Adrenal gland (tissue), 12 donors: ENCODE measurements around the gene PHAX. TPM values are rescaled to one million over a fixed set of nuclear protein-coding genes. Genes with fewer than 3 reads are reported as not detected.

Source experiments
- DNase-seq, 7 donors: peaks; one replicate each; pipeline ENCODE4 v3.0.0-alpha.2; 2019 to 2020
- H3K27ac ChIP-seq, 5 donors: fragments of 200-600 bp; sonication (generic) in 4 of 5; 1 replicate in 3 of 5; 2 replicates in 2 of 5; pipeline versions ENCODE4 v1.5.1 to v1.8.0; 2016 to 2020; ENCODE audit warnings: mild to moderate bottlenecking in 1 of 5
- H3K27me3 ChIP-seq: fragments of 200-600 bp; 2 replicates; pipeline ENCODE4 v1.8.0; 2021
- H3K36me3 ChIP-seq, 2 donors: fragments of 200-600 bp; replicated peaks in 1 of 2; 1 replicate in 1 of 2; 2 replicates in 1 of 2; pipeline versions ENCODE4 v1.5.1 to v1.8.0; 2018 to 2022
- H3K4me1 ChIP-seq, 2 donors: fragments of 200-600 bp; replicated peaks in 1 of 2; 1 replicate in 1 of 2; 2 replicates in 1 of 2; pipeline versions ENCODE4 v1.5.1 to v1.8.0; 2018 to 2021
- H3K4me3 ChIP-seq, 4 donors: fragments of 200-600 bp; sonication (generic) in 3 of 4; one replicate each; pipeline ENCODE4 v1.5.1; 2016 to 2018
- H3K9me3 ChIP-seq, 3 donors: fragments of 200-600 bp; sonication (generic) in 1 of 3; replicated peaks in 1 of 3; 1 replicate in 2 of 3; 2 replicates in 1 of 3; pipeline versions ENCODE4 v1.5.1 to v1.8.0; 2016 to 2021
- CTCF ChIP-seq, 6 experiments: fragments of 450-650 bp in 4 of 6; fragments of 200-600 bp in 2 of 6; sonication (generic) in 1 of 6; IDR thresholded peaks; 1 replicate in 5 of 6; 2 replicates in 1 of 6; pipeline versions ENCODE4 v1.5.1 to v1.8.0; 2016 to 2021; ENCODE audit warnings: antibody characterized with exemption in 6 of 6, mild to moderate bottlenecking in 2 of 6, moderate library complexity in 1 of 6
- POLR2A ChIP-seq, 2 donors: fragments of 450-650 bp; IDR thresholded peaks; one replicate each; pipeline ENCODE4 v1.6.1; 2017; ENCODE audit warnings: antibody characterized with exemption in 2 of 2, mild to moderate bottlenecking in 2 of 2, moderate library complexity in 1 of 2
- WGBS, 4 donors: extraction: QIAGEN DNeasy Blood & Tissue Kit in 2 of 4; methylation state at CpG; one replicate each; pipeline versions ENCODE4 v1.1.5 to v1.1.7; 2013 to 2017; 5-methylcytosine and 5-hydroxymethylcytosine counted together
- intact Hi-C, 2 donors: fragments of 100-400 bp; cut with DNase I; formaldehyde crosslinking; loops; one replicate each; pipeline versions ENCODE4 v1.14.1 to v1.15.0; 2022 to 2023
- polyA plus RNA-seq, 3 donors: library from polyadenylated mRNA; stranded (reverse); fragments of 200-250 nt in 2 of 3; fragments of 350-450 nt in 1 of 3; fragmentation: Illumina TruSeq in 1 of 3; extraction: RNeasy Lipid Tissue Mini Kit (QIAGEN cat#74804) in 1 of 3; gene quantifications; one replicate each; pipeline ENCODE4 v1.2.3, GENCODE V29; 2013 to 2014
- total RNA-seq, 9 donors: library from RNA; depleted of rRNA in 4 of 9; stranded (reverse); fragments of >200 nt in 4 of 9; fragments of 120-200 nt in 1 of 9; fragmentation: NEBNext Ultra II Directional in 1 of 9; extraction: Animal tissue kit (Norgen Biotek cat#: 25700) in 1 of 9; gene quantifications; one replicate each; pipeline versions ENCODE4 v1.1.0 to v1.2.4, GENCODE V29; 2013 to 2023
- donor health status: healthy with polysubstance abuse.
- donor health status: Bipolar disorder and iron deficiency.
- donor health status: DM: yes; HTN: yes; CAD: no.
- donor health status: DM: no; HTN: no; CAD: no.
- donor health status: DM: no; HTN: no; CAD: no.
- donor health status: DM: yes; HTN: yes; CAD: no.

PHAX gene
- total and polyA plus RNA-seq, 12 donors: 10.8 to 88.2 (median 38.0) TPM

GRCh38 chr5:126562823-126563222 is 37.9 kb upstream of the PHAX start:
- TF ChIP-seq POLR2A (IDR thresholded peaks at IDR 0.05) (no peak), CTCF (IDR thresholded peaks at IDR 0.05) (no peak)
- WGBS, 4 donors: 91 to 97% (median 93%) methylated on average over 2 of the region's 2 CpGs
- Histone ChIP-seq H3K9me3 (no peaks in the 10 kb centered on the region), H3K27me3 (no peaks in the 10 kb centered on the region), H3K4me1 (no peaks in the 10 kb centered on the region), H3K27ac (no peak overlapping the region), H3K36me3 (peaks cover 0 to 20% of the 10 kb centered on the region in 2 donors), H3K4me3 (no peak overlapping the region)
- DNase-seq: no peak
- intact Hi-C loops: no loop called here

DNA sequence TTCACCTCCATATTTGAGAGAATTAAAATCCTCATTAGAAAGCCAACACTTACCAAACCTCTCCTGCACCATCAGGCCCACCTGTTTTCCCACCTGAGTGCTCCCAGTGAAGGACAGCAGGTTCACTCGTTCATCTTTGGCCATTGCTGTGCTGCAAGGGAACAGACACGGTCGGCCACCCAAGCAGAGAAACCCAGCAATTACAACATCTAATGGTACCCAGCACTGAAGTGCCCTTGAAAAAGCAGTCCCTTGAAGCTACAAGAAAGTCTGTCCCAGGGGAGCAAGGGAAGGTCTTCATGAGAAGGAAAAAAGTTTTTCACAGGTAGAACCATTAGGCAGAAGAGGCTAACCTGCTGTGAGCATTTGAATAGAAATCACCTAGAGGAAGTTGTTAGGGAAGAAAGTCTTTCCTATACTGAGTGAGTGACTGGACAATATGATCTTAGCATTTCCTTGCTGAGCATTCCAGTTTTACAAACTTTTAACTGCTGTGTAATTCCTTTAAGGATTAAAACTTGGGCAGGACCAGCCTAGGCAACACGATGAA is 32.5 kb upstream of the PHAX start:
- intact Hi-C loops: no loop called here
- TF ChIP-seq CTCF (IDR thresholded peaks at IDR 0.05) (no peak), POLR2A (IDR thresholded peaks at IDR 0.05) (no peak)
- Histone ChIP-seq H3K27ac (no peak overlapping the region), H3K4me3 (no peak overlapping the region), H3K9me3 (no peaks in the 10 kb centered on the region), H3K4me1 (no peaks in the 10 kb centered on the region), H3K36me3 (peaks cover 0 to 48% of the 10 kb centered on the region in 2 donors), H3K27me3 (no peaks in the 10 kb centered on the region)
- DNase-seq: no peak
- WGBS, 4 donors: 82 to 99% (median 96%) methylated on average over 2 to 4 of the region's 4 CpGs

GRCh38 chr5:126575644-126576043 is 25.1 kb upstream of the PHAX start:
- peak in 1 of 7 donors; percentile 7 for DNase-seq
- intact Hi-C loops: no loop called here
- TF ChIP-seq POLR2A (IDR thresholded peaks at IDR 0.05): no peak
- no peak for TF ChIP-seq CTCF (IDR thresholded peaks at IDR 0.05)
- H3K36me3 ChIP-seq: peaks cover 0 to 44% of the 10 kb centered on the region in 2 donors
- H3K27ac ChIP-seq: no peak overlapping the region
- 92 to 95% (median 93%) methylated on average over 10 of the region's 10 CpGs for WGBS, 4 donors
- no peaks in the 10 kb centered on the region for H3K4me1 ChIP-seq
- H3K27me3 ChIP-seq: no peaks in the 10 kb centered on the region
- H3K4me3 ChIP-seq: no peak overlapping the region
- H3K9me3 ChIP-seq: no peaks in the 10 kb centered on the region

GRCh38 chr5:126576974-126577373 is 23.8 kb upstream of the PHAX start:
- intact Hi-C loops: no loop called here
- Histone ChIP-seq H3K4me3 (no peak overlapping the region), H3K9me3 (no peaks in the 10 kb centered on the region), H3K4me1 (no peaks in the 10 kb centered on the region), H3K36me3 (peaks cover 0 to 57% of the 10 kb centered on the region in 2 donors), H3K27ac (no peak overlapping the region), H3K27me3 (no peaks in the 10 kb centered on the region)
- 85 to 94% (median 92%) methylated on average over 5 of the region's 5 CpGs for WGBS, 4 donors
- TF ChIP-seq CTCF (IDR thresholded peaks at IDR 0.05): no peak
- TF ChIP-seq POLR2A (IDR thresholded peaks at IDR 0.05): no peak
- DNase-seq: peak in 1 of 7 donors; percentile 41
